ENCODE results near the gene STUM. TPM values are rescaled to one million over a fixed set of nuclear protein-coding genes. Genes with fewer than 3 reads are reported as not detected.
"Not testable (repeated sequence)": the region's sequence is repeated elsewhere in the genome, so short reads cannot be mapped to it uniquely, and the experiment has no call there.

Gene STUM
- polyA plus RNA-seq (2012; rRNA removed): not detected in 2 replicates
- polyA plus RNA-seq (2012; cell fraction: cytosol; rRNA removed): not detected in 2 replicates
- 0.01 TPM in 1 of 2 replicates, not detected in the other for polyA plus RNA-seq (2012; cell fraction: nucleus; rRNA removed)

DNA sequence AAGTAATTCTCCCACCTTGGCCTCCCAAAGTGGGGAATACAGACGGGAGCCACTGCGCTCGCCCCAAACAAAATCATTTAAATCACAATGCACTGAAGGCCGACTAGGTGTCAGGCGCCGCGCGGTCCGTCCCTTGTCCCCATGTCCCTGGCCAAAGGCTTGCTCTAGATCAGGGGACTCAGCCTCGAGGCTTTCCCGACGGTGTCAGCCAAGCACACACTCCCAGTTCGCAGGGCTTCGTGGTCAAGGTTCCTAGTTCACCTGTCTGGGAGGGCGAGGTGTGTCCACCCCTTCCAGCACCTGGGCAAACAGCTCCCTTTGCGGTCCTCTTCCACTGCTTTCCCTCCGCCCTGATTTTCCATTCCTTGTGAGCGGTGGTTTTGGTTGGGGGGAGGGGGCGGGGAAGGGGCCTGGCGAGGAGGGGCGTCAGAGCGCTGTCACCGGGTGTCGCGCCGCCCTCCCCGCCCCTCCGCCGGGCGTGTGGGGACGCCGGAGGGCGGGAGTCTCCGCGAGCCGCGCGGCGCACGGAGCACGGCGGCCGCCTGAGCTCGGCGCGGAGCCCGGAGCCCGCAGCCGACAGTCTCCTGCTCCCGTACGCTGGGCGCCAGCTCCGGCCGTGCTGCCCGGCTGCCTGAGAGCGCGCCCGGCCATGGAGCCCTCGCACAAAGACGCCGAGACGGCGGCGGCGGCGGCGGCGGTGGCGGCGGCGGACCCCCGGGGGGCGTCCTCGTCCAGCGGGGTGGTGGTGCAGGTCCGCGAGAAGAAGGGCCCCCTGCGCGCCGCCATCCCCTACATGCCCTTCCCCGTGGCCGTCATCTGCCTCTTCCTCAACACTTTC, at the start of gene STUM:
Gene STUM (plus strand): TSS at position 509 of the 838 bp plus-strand sequence. CDS start 141 bp downstream, at position 650.
- Histone ChIP-seq H3K36me3 (replicated peaks in 1 of 2; ENCODE audit: control insufficient read depth in 1 of 2, insufficient read depth in 2 of 2, low read length in 1 of 2) (no peaks in the 10 kb centered on the region), H3K27me3 (ENCODE audit: insufficient read depth) (peaks cover 27% of the 10 kb centered on the region), H3K79me2 (ENCODE audit: insufficient read depth) (no peaks in the 10 kb centered on the region), H2AFZ (ENCODE audit: low read depth) (peak within 1 kb of the TSS; percentile 46; the same call in 1 of the 2 replicates), H3K4me1 (ENCODE audit: control insufficient read depth in 1 of 2, insufficient read depth in 2 of 2, low read depth in 1 of 2, low read length in 1 of 2) (peaks cover 10 to 24% of the 10 kb centered on the region in 2 experiments; a peak in 1 of 4 replicates), H3K27ac (ENCODE audit: low read depth in 2 of 2, low read length in 1 of 2) (no peak within 1 kb of the TSS), H3K9ac (no peak within 1 kb of the TSS), H3K4me3 (ENCODE audit: low read depth in 2 of 2, low read length in 1 of 2) (peak within 1 kb of the TSS; percentile 38 to 39), H4K20me1 (ENCODE audit: insufficient read depth) (no peaks in the 10 kb centered on the region), H3K4me2 (peak within 1 kb of the TSS; percentile 75; the same call in 1 of the 2 replicates), H3K9me3 (no peaks in the 10 kb centered on the region), H3F3A (replicated peaks; ENCODE audit: insufficient read depth) (no peaks in the 10 kb centered on the region), H3K9me2 (no peaks in the 10 kb centered on the region)
- 4% methylated on average over 18 of the region's 82 CpGs for WGBS (ENCODE audit: low lambda C conversion rate)
- peak; percentile 85 for DNase-seq
- POLR2A ChIA-PET: no interaction called here
- CTCF ChIA-PET: interaction anchor here (0.6 to 7.0 kb wide), 33 partner anchors 9 to 594 kb away, joined by 3 to 52 read pairs (median 6); partner anchors contain the start of gene PARP1
- no peak for TF ChIP-seq TEAD4 (IDR thresholded peaks at IDR 0.05; ENCODE audit: borderline replicate concordance, insufficient read depth)
- no peak for TF ChIP-seq USF1 (IDR thresholded peaks at IDR 0.05; ENCODE audit: borderline replicate concordance, low read depth)
- no peak for TF ChIP-seq NFIC (IDR thresholded peaks at IDR 0.05; ENCODE audit: borderline replicate concordance)
- TF ChIP-seq REST (IDR thresholded peaks at IDR 0.05; ENCODE audit: low read depth, low read length): no peak
- TF ChIP-seq, protein P1, sequence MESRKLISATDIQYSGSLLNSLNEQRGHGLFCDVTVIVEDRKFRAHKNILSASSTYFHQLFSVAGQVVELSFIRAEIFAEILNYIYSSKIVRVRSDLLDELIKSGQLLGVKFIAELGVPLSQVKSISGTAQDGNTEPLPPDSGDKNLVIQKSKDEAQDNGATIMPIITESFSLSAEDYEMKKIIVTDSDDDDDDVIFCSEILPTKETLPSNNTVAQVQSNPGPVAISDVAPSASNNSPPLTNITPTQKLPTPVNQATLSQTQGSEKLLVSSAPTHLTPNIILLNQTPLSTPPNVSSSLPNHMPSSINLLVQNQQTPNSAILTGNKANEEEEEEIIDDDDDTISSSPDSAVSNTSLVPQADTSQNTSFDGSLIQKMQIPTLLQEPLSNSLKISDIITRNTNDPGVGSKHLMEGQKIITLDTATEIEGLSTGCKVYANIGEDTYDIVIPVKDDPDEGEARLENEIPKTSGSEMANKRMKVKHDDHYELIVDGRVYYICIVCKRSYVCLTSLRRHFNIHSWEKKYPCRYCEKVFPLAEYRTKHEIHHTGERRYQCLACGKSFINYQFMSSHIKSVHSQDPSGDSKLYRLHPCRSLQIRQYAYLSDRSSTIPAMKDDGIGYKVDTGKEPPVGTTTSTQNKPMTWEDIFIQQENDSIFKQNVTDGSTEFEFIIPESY (IDR thresholded peaks at IDR 0.05; ENCODE audit: borderline replicate concordance, low read depth): no peak
- TF ChIP-seq EZH2phosphoT487 (IDR thresholded peaks at IDR 0.05; ENCODE audit: borderline replicate concordance, low read depth): peak; percentile 51; the same call in 1 of the 2 replicates

- H3K4me3 ChIP-seq (ENCODE audit: low read depth in 2 of 2, low read length in 1 of 2); H2AFZ ChIP-seq (ENCODE audit: low read depth); H4K20me1 ChIP-seq (ENCODE audit: insufficient read depth); H3K9me3 ChIP-seq; H3K27me3 ChIP-seq (ENCODE audit: insufficient read depth); H3K79me2 ChIP-seq (ENCODE audit: insufficient read depth); DNase-seq; H3K27ac ChIP-seq (ENCODE audit: low read depth in 2 of 2, low read length in 1 of 2); H3K36me3 ChIP-seq (replicated peaks in 1 of 2; ENCODE audit: control insufficient read depth in 1 of 2, insufficient read depth in 2 of 2, low read length in 1 of 2); POLR2A ChIA-PET; H3K9ac ChIP-seq; H3F3A ChIP-seq (replicated peaks; ENCODE audit: insufficient read depth); H3K4me2 ChIP-seq; CTCF ChIA-PET; H3K9me2 ChIP-seq: not testable (repeated sequence)
- H3K4me1 ChIP-seq (ENCODE audit: control insufficient read depth in 1 of 2, insufficient read depth in 2 of 2, low read depth in 1 of 2, low read length in 1 of 2): peaks cover 0 to 11% of the 10 kb centered on the region in 2 experiments; a peak in 1 of 4 replicates
- WGBS (ENCODE audit: low lambda C conversion rate): 27% methylated on average over 3 of the region's 3 CpGs
Observed at GRCh38 chr1:226499699-226500098, 48.9 kb upstream of the STUM start.
